B cell (primary cell): ENCODE data around the gene CHEK2.

ENCODE experiments used
- EZH2 ChIP-seq: IDR thresholded peaks from 2 replicates; pipeline ENCODE4 v1.6.1; 2012; ENCODE audit warnings: borderline replicate concordance, low read depth, mild to moderate bottlenecking, moderate library complexity, low read length; ENCODE audit not compliant: insufficient read depth, poor library complexity, severe bottlenecking
- TF ChIP-seq, protein P1 (sequence below): fragments of 200-600 bp; IDR thresholded peaks from one replicate; pipeline ENCODE4 v1.8.0; 2022; ENCODE audit warnings: antibody characterized with exemption, mild to moderate bottlenecking

DNA sequence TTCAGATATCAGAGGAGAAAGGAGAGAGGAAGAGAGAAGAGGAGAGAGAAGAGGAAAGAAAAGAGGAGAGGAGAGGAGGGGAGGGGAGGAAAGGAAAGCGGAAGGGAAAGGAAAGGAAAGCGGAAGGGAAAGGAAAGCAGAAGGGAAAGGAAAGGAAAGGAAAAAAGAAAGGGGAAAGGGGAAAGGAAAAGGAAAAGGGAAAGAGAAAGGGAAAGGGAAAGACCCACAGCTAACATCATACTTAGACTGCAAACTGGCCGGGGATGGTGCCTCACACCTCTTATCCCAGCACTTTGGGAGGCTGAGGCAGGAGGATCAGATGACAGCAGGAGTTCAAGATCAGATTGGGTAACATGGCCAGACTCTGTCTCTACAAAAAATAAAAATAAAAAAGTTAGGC is 11.4 kb downstream of the CHEK2 start:
- TF ChIP-seq EZH2: no peak
- TF ChIP-seq, protein P1, sequence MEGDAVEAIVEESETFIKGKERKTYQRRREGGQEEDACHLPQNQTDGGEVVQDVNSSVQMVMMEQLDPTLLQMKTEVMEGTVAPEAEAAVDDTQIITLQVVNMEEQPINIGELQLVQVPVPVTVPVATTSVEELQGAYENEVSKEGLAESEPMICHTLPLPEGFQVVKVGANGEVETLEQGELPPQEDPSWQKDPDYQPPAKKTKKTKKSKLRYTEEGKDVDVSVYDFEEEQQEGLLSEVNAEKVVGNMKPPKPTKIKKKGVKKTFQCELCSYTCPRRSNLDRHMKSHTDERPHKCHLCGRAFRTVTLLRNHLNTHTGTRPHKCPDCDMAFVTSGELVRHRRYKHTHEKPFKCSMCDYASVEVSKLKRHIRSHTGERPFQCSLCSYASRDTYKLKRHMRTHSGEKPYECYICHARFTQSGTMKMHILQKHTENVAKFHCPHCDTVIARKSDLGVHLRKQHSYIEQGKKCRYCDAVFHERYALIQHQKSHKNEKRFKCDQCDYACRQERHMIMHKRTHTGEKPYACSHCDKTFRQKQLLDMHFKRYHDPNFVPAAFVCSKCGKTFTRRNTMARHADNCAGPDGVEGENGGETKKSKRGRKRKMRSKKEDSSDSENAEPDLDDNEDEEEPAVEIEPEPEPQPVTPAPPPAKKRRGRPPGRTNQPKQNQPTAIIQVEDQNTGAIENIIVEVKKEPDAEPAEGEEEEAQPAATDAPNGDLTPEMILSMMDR: no peak
